Endometrial microvascular endothelial cells (primary cell): ENCODE measurements around the gene EXOC3L1. TPM values are rescaled to one million over a fixed set of nuclear protein-coding genes. Genes with fewer than 3 reads are reported as not detected.

ENCODE experiments used
- in situ Hi-C: cut with HindIII; loops from 2 replicates; pipeline ENCODE4 v1.10.0; 2017; ENCODE audit warnings: low sequenced_read_pairs, low pct_unique_long_range_greater_than_20kb; ENCODE audit errors: inconsistent ontology term
- total RNA-seq: library from RNA; depleted of rRNA; stranded (reverse); fragments of >200 nt; gene quantifications from one replicate; pipeline ENCODE4 v1.2.3, GENCODE V29; 2015; ENCODE audit errors: inconsistent ontology term

The EXOC3L1 gene
- total RNA-seq, 1 donor from 2014 or later, result 6.9 TPM

DNA sequence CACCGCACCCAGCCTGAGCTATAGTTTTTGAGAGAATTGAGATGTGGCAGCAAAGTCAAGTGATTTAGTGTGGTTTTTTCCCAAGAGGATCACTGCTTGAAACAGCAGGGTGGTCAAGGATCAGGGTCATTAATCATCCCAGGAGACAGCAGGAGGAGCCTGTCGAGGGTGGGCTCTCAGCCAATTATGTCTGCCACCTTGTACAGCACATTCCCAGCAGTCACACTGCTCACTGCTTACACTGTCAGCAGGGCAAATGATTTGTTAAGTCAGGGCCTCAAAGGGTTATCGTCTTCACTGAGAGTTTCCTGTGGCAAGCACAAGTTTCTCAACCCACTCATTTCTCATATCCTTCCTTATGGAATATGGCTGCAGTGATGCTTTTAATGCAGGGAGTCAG, 52.3 kb downstream of the EXOC3L1 start:
- in situ Hi-C loops, result loop anchor here (25.0 kb wide), 1 partner anchor 150 kb away; the partner anchor contains the start of gene PLEKHG4

Other genes with a start within 250 kb of the EXOC3L1 start
- not detected for gene CES3, start 228.9 kb downstream of the EXOC3L1 start, total RNA-seq
- under 0.01 TPM for gene CES4A, start 201.5 kb downstream of the EXOC3L1 start, total RNA-seq
- gene CBFB, start 161.0 kb downstream of the EXOC3L1 start, total RNA-seq, result 78.1 TPM
- 21.8 TPM for gene PHAF1, start 80.2 kb downstream of the EXOC3L1 start, total RNA-seq
- 4.7 TPM for gene B3GNT9, start 39.1 kb downstream of the EXOC3L1 start, total RNA-seq
- 33.0 TPM for gene TRADD, start 30.2 kb downstream of the EXOC3L1 start, total RNA-seq
- 13.6 TPM for gene FBXL8, start 30.2 kb downstream of the EXOC3L1 start, total RNA-seq
- gene HSF4, start 25.4 kb downstream of the EXOC3L1 start, total RNA-seq, result not detected
- 37.5 TPM for gene NOL3, start 19.6 kb downstream of the EXOC3L1 start, total RNA-seq
- gene MATCAP1, start 6.2 kb downstream of the EXOC3L1 start, total RNA-seq, result 5.6 TPM
- 163 TPM for gene E2F4, start 2.0 kb upstream of the EXOC3L1 start, total RNA-seq
- 0.37 TPM for gene ELMO3, start 9.0 kb upstream of the EXOC3L1 start, total RNA-seq
- gene TMEM208, start 37.0 kb upstream of the EXOC3L1 start, total RNA-seq, result 41.0 TPM
- gene FHOD1, start 57.3 kb upstream of the EXOC3L1 start, total RNA-seq, result 57.5 TPM
- gene SLC9A5, start 58.8 kb upstream of the EXOC3L1 start, total RNA-seq, result 1.7 TPM
- 69.4 TPM for gene PLEKHG4, start 89.4 kb upstream of the EXOC3L1 start, total RNA-seq
- gene KCTD19, start 136.6 kb upstream of the EXOC3L1 start, total RNA-seq, result under 0.01 TPM
- gene LRRC36, start 136.7 kb upstream of the EXOC3L1 start, total RNA-seq, result 0.56 TPM
- gene TPPP3, start 203.4 kb upstream of the EXOC3L1 start, total RNA-seq, result 1.4 TPM
- gene ZDHHC1, start 226.3 kb upstream of the EXOC3L1 start, total RNA-seq, result 5.0 TPM
- gene HSD11B2, start 241.0 kb upstream of the EXOC3L1 start, total RNA-seq, result not detected